CD4-positive, CD25-positive, alpha-beta regulatory T cell (primary cell): ENCODE results near the gene SIK3. TPM values are rescaled to one million over a fixed set of nuclear protein-coding genes. Genes with fewer than 3 reads are reported as not detected.
"Not testable (repeated sequence)": the region's sequence is repeated elsewhere in the genome, so short reads cannot be mapped to it uniquely, and the experiment has no call there.

ENCODE experiments used
- ATAC-seq, 2 donors: fragments of 150-1000 bp; cut with Tn5 transposase; one replicate each; pipeline ENCODE4 v1.10.0; 2021; ENCODE audit warnings: low read depth in 2 of 2, moderate number of reproducible peaks in 2 of 2, moderate library complexity in 1 of 2
- DNase-seq, 3 donors: peaks; one replicate each; pipeline versions ENCODE4 v3.0.0 to v3.0.0-alpha.2; 2012 to 2022; ENCODE audit warnings: mixed read lengths in 1 of 3
- H3K27ac ChIP-seq: one replicate; pipeline ENCODE4 v1.7.0; 2013; ENCODE audit warnings: mild to moderate bottlenecking, low read length; ENCODE audit not compliant: insufficient read depth, poor library complexity, severe bottlenecking
- H3K27me3 ChIP-seq: one replicate; pipeline ENCODE4 v1.7.0; 2013; ENCODE audit warnings: low read length; ENCODE audit not compliant: control insufficient read depth, insufficient read depth
- H3K36me3 ChIP-seq: one replicate; pipeline ENCODE4 v1.7.0; 2013; ENCODE audit warnings: mild to moderate bottlenecking, low read length, moderate library complexity; ENCODE audit not compliant: control insufficient read depth, insufficient read depth
- H3K4me1 ChIP-seq: 2 replicates; pipeline ENCODE4 v1.7.0; 2013; ENCODE audit warnings: mild to moderate bottlenecking, low read length; ENCODE audit not compliant: insufficient read depth, control insufficient read depth, poor library complexity, severe bottlenecking
- H3K4me3 ChIP-seq: one replicate; pipeline ENCODE4 v1.7.0; 2013; ENCODE audit warnings: low read depth, mild to moderate bottlenecking, low read length, moderate library complexity
- H3K9me3 ChIP-seq, 2 experiments: 1 replicate in 1 of 2; 2 replicates in 1 of 2; pipeline ENCODE4 v1.7.0; 2013; ENCODE audit warnings: low read length in 2 of 2, mild to moderate bottlenecking in 1 of 2, moderate library complexity in 1 of 2; ENCODE audit not compliant: control insufficient read depth in 2 of 2
- H3K27ac Mint-ChIP-seq, 3 donors: one replicate each; pipeline ENCODE4 v1.8.0; 2020 to 2022; ENCODE audit warnings: mild to moderate bottlenecking in 3 of 3, mixed read lengths in 3 of 3, moderate library complexity in 2 of 3
- H3K27me3 Mint-ChIP-seq: one replicate; pipeline ENCODE4 v1.8.0; 2022; ENCODE audit warnings: mild to moderate bottlenecking, mixed read lengths
- H3K36me3 Mint-ChIP-seq: one replicate; pipeline ENCODE4 v1.8.0; 2020; ENCODE audit warnings: mixed read lengths
- H3K4me1 Mint-ChIP-seq, 4 donors: one replicate each; pipeline ENCODE4 v1.8.0; 2020 to 2022; ENCODE audit warnings: mixed read lengths in 4 of 4, mild to moderate bottlenecking in 1 of 4
- H3K4me3 Mint-ChIP-seq, 4 donors: one replicate each; pipeline ENCODE4 v1.8.0; 2020 to 2022; ENCODE audit warnings: mild to moderate bottlenecking in 4 of 4, mixed read lengths in 4 of 4, moderate library complexity in 3 of 4
- H3K9me3 Mint-ChIP-seq, 7 donors: one replicate each; pipeline ENCODE4 v1.8.0; 2020 to 2022; ENCODE audit warnings: mixed read lengths in 7 of 7, mild to moderate bottlenecking in 3 of 7, moderate library complexity in 2 of 7
- polyA plus RNA-seq, 4 donors: library from polyadenylated mRNA; unstranded; fragments of 300-500 nt; fragmentation: Illumina TruSeq; gene quantifications; one replicate each; pipeline ENCODE4 v1.2.3, GENCODE V29; 2021
- total RNA-seq: library from RNA; stranded (reverse); gene quantifications from one replicate; pipeline ENCODE4 v1.2.3, GENCODE V29; 2022

SIK3 gene
- total and polyA plus RNA-seq, 5 donors from 2014 or later, result 7.0 to 55.2 (median 9.4) TPM

- Mint-ChIP-seq H3K27ac (no peak overlapping the region), H3K4me3 (no peak overlapping the region)
Measured at GRCh38 chr11:117052196-117053149, 45.8 kb downstream of the SIK3 start.

GRCh38 chr11:117050121-117050520 is 48.1 kb downstream of the SIK3 start:
- not testable (repeated sequence) for H3K27ac Mint-ChIP-seq, H3K27me3 ChIP-seq
- H3K4me1 Mint-ChIP-seq, result peaks cover 12 to 30% (median 20%) of the 10 kb centered on the region in 4 donors

More at GRCh38 chr11:117052196-117053149, 45.8 kb downstream of the SIK3 start:
- Histone ChIP-seq H3K27ac (no peak overlapping the region), H3K4me3 (no peak overlapping the region), H3K27me3 (no peaks in the 10 kb centered on the region), H3K9me3 (no peaks in the 10 kb centered on the region), H3K4me1 (no peaks in the 10 kb centered on the region), H3K36me3 (no peaks in the 10 kb centered on the region)
- ATAC-seq (no peak), DNase-seq (no peak)
- Mint-ChIP-seq H3K27me3 (peaks cover 4% of the 10 kb centered on the region), H3K36me3 (peaks cover 16% of the 10 kb centered on the region), H3K4me1 (peaks cover 11 to 28% (median 18%) of the 10 kb centered on the region in 4 donors), H3K9me3 (peaks cover 0 to 1% (median 0%) of the 10 kb centered on the region in 7 donors)

GRCh38 chr11:117046627-117047026 is 51.6 kb downstream of the SIK3 start:
- not testable (repeated sequence) for H3K36me3 Mint-ChIP-seq, H3K36me3 ChIP-seq, DNase-seq, H3K27me3 Mint-ChIP-seq, H3K27ac ChIP-seq, ATAC-seq, H3K4me3 ChIP-seq, H3K9me3 Mint-ChIP-seq, H3K27ac Mint-ChIP-seq, H3K4me1 ChIP-seq, H3K27me3 ChIP-seq, H3K4me3 Mint-ChIP-seq, H3K9me3 ChIP-seq
- peaks cover 15 to 42% (median 42%) of the 10 kb centered on the region in 4 donors for H3K4me1 Mint-ChIP-seq

More at GRCh38 chr11:117050121-117050520, 48.1 kb downstream of the SIK3 start:
- DNase-seq, H3K36me3 ChIP-seq, H3K9me3 Mint-ChIP-seq, H3K36me3 Mint-ChIP-seq, H3K4me1 ChIP-seq, H3K27me3 Mint-ChIP-seq, H3K4me3 ChIP-seq, H3K4me3 Mint-ChIP-seq, ATAC-seq, H3K27ac ChIP-seq, H3K9me3 ChIP-seq: not testable (repeated sequence)

- no peak overlapping the region for H3K4me3 Mint-ChIP-seq
- H3K27ac ChIP-seq, result no peak overlapping the region
- H3K27me3 ChIP-seq, result no peaks in the 10 kb centered on the region
- H3K4me1 ChIP-seq, result peaks cover 4% of the 10 kb centered on the region
- DNase-seq (no peak), ATAC-seq (no peak)
- H3K4me3 ChIP-seq, result no peak overlapping the region
- H3K27ac Mint-ChIP-seq, result no peak overlapping the region
- peaks cover 4% of the 10 kb centered on the region for H3K27me3 Mint-ChIP-seq
- no peaks in the 10 kb centered on the region for H3K9me3 Mint-ChIP-seq
- peaks cover 7% of the 10 kb centered on the region for H3K36me3 Mint-ChIP-seq
- H3K36me3 ChIP-seq, result no peaks in the 10 kb centered on the region
- H3K4me1 Mint-ChIP-seq, result peaks cover 15 to 46% (median 43%) of the 10 kb centered on the region in 4 donors
- H3K9me3 ChIP-seq, result no peaks in the 10 kb centered on the region
Measured at GRCh38 chr11:117045956-117046355, 52.3 kb downstream of the SIK3 start.

- no peak for DNase-seq
- Mint-ChIP-seq H3K4me1 (peaks cover 15 to 48% (median 45%) of the 10 kb centered on the region in 4 donors), H3K9me3 (no peaks in the 10 kb centered on the region), H3K27ac (no peak overlapping the region), H3K4me3 (no peak overlapping the region), H3K36me3 (peaks cover 3% of the 10 kb centered on the region), H3K27me3 (no peaks in the 10 kb centered on the region)
- Histone ChIP-seq H3K27ac (no peak overlapping the region), H3K4me1 (peaks cover 4% of the 10 kb centered on the region), H3K9me3 (no peaks in the 10 kb centered on the region), H3K4me3 (no peak overlapping the region), H3K36me3 (no peaks in the 10 kb centered on the region), H3K27me3 (no peaks in the 10 kb centered on the region)
- no peak for ATAC-seq
Measured at GRCh38 chr11:117045196-117045595, 53.0 kb downstream of the SIK3 start.

GRCh38 chr11:117044287-117045035 is 53.8 kb downstream of the SIK3 start:
- H3K4me1 Mint-ChIP-seq, result peaks cover 20 to 54% (median 49%) of the 10 kb centered on the region in 4 donors
- no peaks in the 10 kb centered on the region for H3K9me3 Mint-ChIP-seq
- ATAC-seq (no peak), DNase-seq (no peak)
- peaks cover 4% of the 10 kb centered on the region for H3K4me1 ChIP-seq
- H3K4me3 Mint-ChIP-seq, result no peak overlapping the region
- H3K9me3 ChIP-seq, result no peaks in the 10 kb centered on the region
- no peaks in the 10 kb centered on the region for H3K27me3 ChIP-seq
- H3K4me3 ChIP-seq, result no peak overlapping the region
- H3K36me3 Mint-ChIP-seq, result peaks cover 3% of the 10 kb centered on the region
- no peaks in the 10 kb centered on the region for H3K27me3 Mint-ChIP-seq
- no peak overlapping the region for H3K27ac ChIP-seq
- H3K27ac Mint-ChIP-seq, result peak overlapping the region in 1 of 3 donors; percentile 27
- H3K36me3 ChIP-seq, result no peaks in the 10 kb centered on the region

- H3K27ac Mint-ChIP-seq, result no peak overlapping the region
- no peak for DNase-seq
- Histone ChIP-seq H3K4me3 (no peak overlapping the region), H3K27ac (no peak overlapping the region), H3K27me3 (no peaks in the 10 kb centered on the region), H3K9me3 (no peaks in the 10 kb centered on the region), H3K4me1 (peaks cover 10% of the 10 kb centered on the region), H3K36me3 (no peaks in the 10 kb centered on the region)
- H3K27me3 Mint-ChIP-seq, result no peaks in the 10 kb centered on the region
- no peak overlapping the region for H3K4me3 Mint-ChIP-seq
- peaks cover 27 to 69% (median 52%) of the 10 kb centered on the region in 4 donors for H3K4me1 Mint-ChIP-seq
- no peaks in the 10 kb centered on the region for H3K9me3 Mint-ChIP-seq
- ATAC-seq, result no peak
- H3K36me3 Mint-ChIP-seq, result peaks cover 3% of the 10 kb centered on the region
Measured at GRCh38 chr11:117042689-117043088, 55.5 kb downstream of the SIK3 start.
